ENCODE data around the gene ANTXR2. TPM values are rescaled to one million over a fixed set of nuclear protein-coding genes. Genes with fewer than 3 reads are reported as not detected.

ANTXR2 gene
- total RNA-seq (ENCODE audit: low replicate concordance) = 85.3 and 133 TPM in 2 replicates

GRCh38 chr4:80072744-80073472, at the start of gene ANTXR2:
Gene ANTXR2 (minus strand): TSS chr4:80073229. CDS start chr4:80072560, 669 bp downstream.

Other genes starting within 250 kb of the ANTXR2 start
- gene PRDM8, start 124.3 kb upstream of the ANTXR2 start, total RNA-seq (ENCODE audit: low replicate concordance) = 1.4 and 2.2 TPM in 2 replicates
- gene FGF5, start 193.4 kb upstream of the ANTXR2 start, total RNA-seq (ENCODE audit: low replicate concordance) = 3.2 and 4.4 TPM in 2 replicates

Data from smooth muscle cell of the coronary artery (primary cell).